Naive thymus-derived CD4-positive, alpha-beta T cell (primary cell): ENCODE data around the gene ENTHD1. TPM values are rescaled to one million over a fixed set of nuclear protein-coding genes. Genes with fewer than 3 reads are reported as not detected.

ENCODE experiments used
- ATAC-seq: fragments of 150-1000 bp; cut with Tn5 transposase; 2 replicates; pipeline ENCODE4 v1.10.0; 2021; ENCODE audit warnings: mild to moderate bottlenecking, moderate library complexity
- CTCF ChIA-PET: fragments of 350-600 bp; sonication (Branson Sonifier 250); formaldehyde crosslinking; loops from one replicate; lab custom pipeline; 2021; ENCODE audit warnings: antibody characterized with exemption; lab: Charles Lee
- POLR2A ChIA-PET: fragments of 350-600 bp; sonication (Branson Sonifier 250); formaldehyde crosslinking; loops from one replicate; lab custom pipeline; 2021; ENCODE audit warnings: antibody characterized with exemption, inconsistent platforms; lab: Charles Lee
- DNase-seq, 9 donors: peaks; one replicate each; pipeline versions ENCODE4 v3.0.0 to v3.0.0-alpha.2; 2020 to 2022; ENCODE audit warnings: mixed read lengths in 1 of 9
- H3K27ac ChIP-seq: one replicate; pipeline ENCODE4 v1.7.0; 2013; ENCODE audit warnings: mild to moderate bottlenecking, low read depth, low read length, moderate library complexity
- H3K27me3 ChIP-seq, 2 donors: one replicate each; pipeline ENCODE4 v1.7.0; 2013; ENCODE audit warnings: low read length in 2 of 2, mild to moderate bottlenecking in 2 of 2, moderate library complexity in 2 of 2; ENCODE audit not compliant: control insufficient read depth in 2 of 2, insufficient read depth in 2 of 2
- H3K36me3 ChIP-seq, 3 experiments: 1 replicate in 2 of 3; 2 replicates in 1 of 3; pipeline ENCODE4 v1.7.0; 2013; ENCODE audit warnings: low read length in 3 of 3, mild to moderate bottlenecking in 3 of 3, moderate library complexity in 1 of 3; ENCODE audit not compliant: insufficient read depth in 3 of 3, control insufficient read depth in 2 of 3
- H3K4me1 ChIP-seq, 2 donors: one replicate each; pipeline ENCODE4 v1.7.0; 2013; ENCODE audit warnings: low read length in 2 of 2, mild to moderate bottlenecking in 2 of 2, moderate library complexity in 1 of 2; ENCODE audit not compliant: control insufficient read depth in 2 of 2, insufficient read depth in 2 of 2
- H3K4me3 ChIP-seq: 2 replicates; pipeline ENCODE4 v1.7.0; 2013; ENCODE audit warnings: mild to moderate bottlenecking, low read length
- H3K9me3 ChIP-seq, 3 experiments: 1 replicate in 2 of 3; 2 replicates in 1 of 3; pipeline ENCODE4 v1.7.0; 2013; ENCODE audit warnings: low read length in 3 of 3; ENCODE audit not compliant: control insufficient read depth in 2 of 3
- H3K27ac Mint-ChIP-seq, 9 donors: one replicate each; pipeline ENCODE4 v1.8.0; 2020 to 2022; ENCODE audit warnings: mixed read lengths in 9 of 9, mild to moderate bottlenecking in 8 of 9, moderate library complexity in 5 of 9, inconsistent platforms in 2 of 9
- H3K27me3 Mint-ChIP-seq, 5 donors: one replicate each; pipeline ENCODE4 v1.8.0; 2021 to 2022; ENCODE audit warnings: mixed read lengths in 5 of 5, mild to moderate bottlenecking in 1 of 5
- H3K36me3 Mint-ChIP-seq, 5 donors: one replicate each; pipeline ENCODE4 v1.8.0; 2020 to 2022; ENCODE audit warnings: mixed read lengths in 5 of 5, mild to moderate bottlenecking in 3 of 5, inconsistent platforms in 1 of 5
- H3K4me1 Mint-ChIP-seq, 7 donors: one replicate each; pipeline ENCODE4 v1.8.0; 2020 to 2022; ENCODE audit warnings: mixed read lengths in 7 of 7, mild to moderate bottlenecking in 3 of 7, inconsistent platforms in 1 of 7
- H3K4me3 Mint-ChIP-seq, 10 donors: one replicate each; pipeline ENCODE4 v1.8.0; 2020 to 2022; ENCODE audit warnings: mild to moderate bottlenecking in 10 of 10, mixed read lengths in 10 of 10, moderate library complexity in 6 of 10, inconsistent platforms in 2 of 10
- H3K9me3 Mint-ChIP-seq, 11 donors: one replicate each; pipeline ENCODE4 v1.8.0; 2020 to 2022; ENCODE audit warnings: mixed read lengths in 11 of 11, mild to moderate bottlenecking in 4 of 11, inconsistent platforms in 1 of 11, moderate library complexity in 1 of 11
- intact Hi-C, 2 donors: fragments of 100-400 bp; cut with micrococcal nuclease; formaldehyde crosslinking; loops; one replicate each; pipeline ENCODE4 v1.15.1; 2023
- polyA plus RNA-seq, 2 donors: library from polyadenylated mRNA; unstranded; fragments of 300-500 nt; fragmentation: Illumina TruSeq; gene quantifications; one replicate each; pipeline ENCODE4 v1.2.3, GENCODE V29; 2021
- total RNA-seq, 6 experiments: library from RNA in 5 of 6; stranded (reverse) in 5 of 6; gene quantifications; 1 replicate in 5 of 6; 2 replicates in 1 of 6; pipeline ENCODE4 v1.2.3 and lab custom pipeline; 2021 to 2026

Gene ENTHD1
- total and polyA plus RNA-seq, 7 experiments from 2014 or later: 0.12 to 0.60 (median 0.24) TPM; not detected in 2

DNA sequence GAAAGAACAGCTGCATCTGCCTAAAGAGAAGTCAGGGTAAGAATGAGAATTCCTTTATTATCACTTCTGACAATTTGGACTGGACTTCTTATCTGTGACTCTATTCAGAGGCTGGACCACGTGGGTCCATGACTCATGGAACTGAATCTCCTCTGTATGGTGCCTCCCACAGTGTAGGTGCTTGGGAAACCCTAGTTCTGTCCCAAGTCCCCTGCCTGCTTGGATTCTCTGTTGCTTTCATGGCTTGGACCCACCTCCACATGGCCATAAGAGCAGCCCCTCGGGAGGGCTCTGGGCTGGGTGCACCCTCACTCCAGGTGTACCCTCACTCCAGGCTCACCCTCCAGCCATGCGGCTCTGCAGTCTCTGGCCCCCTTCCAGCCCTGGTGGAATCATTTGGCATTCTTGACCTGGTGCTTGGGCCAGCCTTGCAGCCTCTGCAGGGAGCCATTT lies 169.6 kb downstream of the ENTHD1 start:
- ATAC-seq: no peak
- Mint-ChIP-seq H3K4me3 (no peak overlapping the region), H3K4me1 (peaks cover 0 to 11% (median 0%) of the 10 kb centered on the region in 7 donors), H3K36me3 (no peaks in the 10 kb centered on the region), H3K27me3 (peaks cover 0 to 17% (median 0%) of the 10 kb centered on the region in 5 donors), H3K9me3 (peaks cover 0 to 7% (median 0%) of the 10 kb centered on the region in 11 donors), H3K27ac (no peak overlapping the region)
- Histone ChIP-seq H3K4me3 (no peak overlapping the region), H3K4me1 (no peaks in the 10 kb centered on the region), H3K27me3 (no peaks in the 10 kb centered on the region), H3K27ac (no peak overlapping the region), H3K36me3 (no peaks in the 10 kb centered on the region), H3K9me3 (no peaks in the 10 kb centered on the region)
- no peak for DNase-seq
- intact Hi-C loops: no loop called here
- ChIA-PET CTCF (no interaction called here), POLR2A (interaction anchor here (0.7 kb wide), 1 partner anchor 716 kb away, joined by 3 read pairs; no protein-coding TSS in a partner anchor)

DNA sequence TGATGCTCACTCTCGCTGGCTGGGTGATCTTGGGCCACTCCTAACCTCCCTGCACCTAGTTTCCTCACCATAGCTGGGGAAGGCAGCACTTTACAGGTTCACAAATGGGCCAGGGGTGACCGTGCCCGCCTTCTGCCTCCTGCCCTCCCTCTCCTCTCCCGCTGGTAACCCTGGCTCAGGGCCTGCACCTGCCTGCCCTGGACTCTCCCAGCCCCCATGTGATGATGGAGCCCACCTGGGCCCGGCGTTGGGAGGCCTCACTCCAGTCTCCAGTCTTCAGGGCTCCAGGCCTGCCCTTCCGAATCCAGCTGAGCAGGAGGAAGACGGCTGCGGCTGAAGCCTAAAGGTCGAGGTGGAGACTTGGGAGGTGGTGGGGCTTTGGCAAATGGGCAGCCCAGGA lies 170.1 kb downstream of the ENTHD1 start:
- Histone ChIP-seq H3K9me3 (no peaks in the 10 kb centered on the region), H3K27ac (no peak overlapping the region), H3K4me3 (no peak overlapping the region), H3K36me3 (no peaks in the 10 kb centered on the region), H3K4me1 (no peaks in the 10 kb centered on the region), H3K27me3 (no peaks in the 10 kb centered on the region)
- DNase-seq (no peak), ATAC-seq (no peak)
- no peak overlapping the region for H3K27ac Mint-ChIP-seq
- no peaks in the 10 kb centered on the region for H3K36me3 Mint-ChIP-seq
- POLR2A ChIA-PET: interaction anchor here (0.7 kb wide), 1 partner anchor 717 kb away, joined by 3 read pairs; no protein-coding TSS in a partner anchor
- intact Hi-C loops: no loop called here
- peaks cover 0 to 17% (median 0%) of the 10 kb centered on the region in 5 donors for H3K27me3 Mint-ChIP-seq
- peaks cover 0 to 7% (median 0%) of the 10 kb centered on the region in 11 donors for H3K9me3 Mint-ChIP-seq
- H3K4me1 Mint-ChIP-seq: peaks cover 0 to 11% (median 0%) of the 10 kb centered on the region in 7 donors
- no peak overlapping the region for H3K4me3 Mint-ChIP-seq
- CTCF ChIA-PET: no interaction called here

- no peaks in the 10 kb centered on the region for H3K36me3 Mint-ChIP-seq
- Histone ChIP-seq H3K36me3 (no peaks in the 10 kb centered on the region), H3K9me3 (no peaks in the 10 kb centered on the region), H3K27me3 (no peaks in the 10 kb centered on the region), H3K4me1 (no peaks in the 10 kb centered on the region), H3K27ac (no peak overlapping the region), H3K4me3 (no peak overlapping the region)
- H3K4me1 Mint-ChIP-seq: peaks cover 0 to 11% (median 0%) of the 10 kb centered on the region in 7 donors
- H3K27ac Mint-ChIP-seq: no peak overlapping the region
- no peak for DNase-seq
- ChIA-PET POLR2A (no interaction called here), CTCF (no interaction called here)
- peaks cover 0 to 7% (median 0%) of the 10 kb centered on the region in 11 donors for H3K9me3 Mint-ChIP-seq
- intact Hi-C loops: no loop called here
- peaks cover 0 to 15% (median 0%) of the 10 kb centered on the region in 5 donors for H3K27me3 Mint-ChIP-seq
- no peak overlapping the region for H3K4me3 Mint-ChIP-seq
- no peak for ATAC-seq
These were observed 171.1 kb downstream of the ENTHD1 start for GRCh38 chr22:39722501-39722900.

DNA sequence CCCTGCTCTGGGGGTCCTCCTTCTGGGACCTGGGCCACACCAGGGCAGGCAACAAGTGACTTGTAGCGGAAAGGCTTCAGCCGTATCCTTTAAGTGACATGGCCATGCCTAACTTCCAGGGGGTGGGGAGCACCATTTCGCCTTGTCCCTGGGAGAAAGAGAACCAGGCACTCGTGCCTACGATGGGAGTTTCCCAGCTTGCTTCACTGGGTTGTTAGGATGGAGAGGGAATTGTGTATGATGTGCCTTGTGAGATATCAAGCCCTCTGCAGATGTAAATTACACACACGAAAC lies 171.6 kb downstream of the ENTHD1 start:
- Mint-ChIP-seq H3K27ac (no peak overlapping the region), H3K4me1 (peaks cover 0 to 11% (median 3%) of the 10 kb centered on the region in 7 donors), H3K27me3 (peaks cover 0 to 9% (median 0%) of the 10 kb centered on the region in 5 donors), H3K9me3 (peaks cover 0 to 7% (median 0%) of the 10 kb centered on the region in 11 donors), H3K4me3 (no peak overlapping the region), H3K36me3 (no peaks in the 10 kb centered on the region)
- H3K36me3 ChIP-seq: no peaks in the 10 kb centered on the region
- H3K4me3 ChIP-seq: no peak overlapping the region
- ChIA-PET CTCF (no interaction called here), POLR2A (no interaction called here)
- H3K9me3 ChIP-seq: no peaks in the 10 kb centered on the region
- no peaks in the 10 kb centered on the region for H3K4me1 ChIP-seq
- no peaks in the 10 kb centered on the region for H3K27me3 ChIP-seq
- ATAC-seq (no peak), DNase-seq (no peak)
- no peak overlapping the region for H3K27ac ChIP-seq
- intact Hi-C loops: no loop called here

GRCh38 chr22:39721206-39722031 lies 172.1 kb downstream of the ENTHD1 start:
- no peaks in the 10 kb centered on the region for H3K36me3 Mint-ChIP-seq
- peaks cover 0 to 11% (median 5%) of the 10 kb centered on the region in 7 donors for H3K4me1 Mint-ChIP-seq
- Histone ChIP-seq H3K4me3 (no peak overlapping the region), H3K27me3 (no peaks in the 10 kb centered on the region), H3K9me3 (no peaks in the 10 kb centered on the region), H3K4me1 (no peaks in the 10 kb centered on the region), H3K27ac (no peak overlapping the region), H3K36me3 (no peaks in the 10 kb centered on the region)
- intact Hi-C loops: no loop called here
- ChIA-PET POLR2A (no interaction called here), CTCF (no interaction called here)
- H3K27ac Mint-ChIP-seq: no peak overlapping the region
- H3K9me3 Mint-ChIP-seq: peaks cover 0 to 7% (median 0%) of the 10 kb centered on the region in 11 donors
- DNase-seq (no peak), ATAC-seq (no peak)
- peaks cover 0 to 4% (median 0%) of the 10 kb centered on the region in 5 donors for H3K27me3 Mint-ChIP-seq
- no peak overlapping the region for H3K4me3 Mint-ChIP-seq

DNA sequence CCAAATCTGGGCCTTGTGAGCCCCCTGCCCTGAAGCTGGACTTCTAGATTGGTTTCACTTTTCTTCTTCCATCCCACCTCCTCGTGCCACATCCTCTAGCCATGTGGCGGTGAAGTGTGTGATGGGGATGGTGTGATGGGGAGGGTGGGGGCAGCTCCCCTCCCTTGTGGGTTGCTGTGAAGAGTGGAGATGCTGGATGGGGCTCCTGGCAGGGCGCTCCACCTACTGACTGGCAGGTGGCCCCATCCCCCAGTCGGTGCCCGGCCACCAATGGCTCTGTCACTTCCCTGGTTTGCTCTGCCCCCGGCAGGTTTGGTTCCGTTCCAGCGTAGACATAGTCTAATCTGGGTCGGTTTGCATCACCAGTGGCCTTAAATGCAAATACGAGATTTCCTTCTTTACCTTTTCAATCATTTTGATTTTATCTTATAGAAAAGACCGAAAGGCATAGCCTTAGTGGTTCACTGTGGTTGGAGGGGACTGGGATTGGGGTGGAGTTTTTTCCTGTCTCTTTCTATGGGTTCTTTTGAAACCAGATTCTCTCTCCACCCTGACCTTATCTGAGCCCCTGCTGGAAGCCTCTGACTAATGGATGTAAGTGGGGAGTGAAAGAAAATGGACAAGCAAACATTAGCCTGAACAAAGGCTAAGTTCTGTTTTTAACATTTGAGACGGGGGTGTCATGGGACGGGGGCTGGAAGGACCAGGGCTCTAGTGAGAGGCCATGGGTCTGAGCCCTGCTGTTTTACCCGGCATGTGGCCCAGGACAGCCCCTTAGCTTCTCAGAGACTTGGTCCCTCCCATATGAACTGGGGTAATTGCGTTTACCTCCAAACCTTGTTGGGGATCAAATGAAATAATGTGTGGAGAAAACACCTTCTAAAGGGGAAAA lies 173.8 kb downstream of the ENTHD1 start:
- Histone ChIP-seq H3K27me3 (no peaks in the 10 kb centered on the region), H3K36me3 (no peaks in the 10 kb centered on the region), H3K4me3 (no peak overlapping the region), H3K27ac (no peak overlapping the region), H3K4me1 (no peaks in the 10 kb centered on the region), H3K9me3 (no peaks in the 10 kb centered on the region)
- H3K27ac Mint-ChIP-seq: no peak overlapping the region
- H3K36me3 Mint-ChIP-seq: no peaks in the 10 kb centered on the region
- ATAC-seq (no peak), DNase-seq (no peak)
- H3K4me1 Mint-ChIP-seq: peaks cover 0 to 11% (median 5%) of the 10 kb centered on the region in 7 donors
- intact Hi-C loops: no loop called here
- peaks cover 0 to 4% (median 0%) of the 10 kb centered on the region in 5 donors for H3K27me3 Mint-ChIP-seq
- ChIA-PET POLR2A (no interaction called here), CTCF (no interaction called here)
- no peak overlapping the region for H3K4me3 Mint-ChIP-seq
- H3K9me3 Mint-ChIP-seq: peaks cover 0 to 7% (median 0%) of the 10 kb centered on the region in 11 donors
